Neuron (in vitro differentiated cells): ENCODE measurements around the gene COG7.
"Not testable (repeated sequence)": the region's sequence is repeated elsewhere in the genome, so short reads cannot be mapped to it uniquely, and the experiment has no call there.

Experiments
- H2AFZ ChIP-seq: one replicate; pipeline ENCODE4 v1.6.1; 2013; ENCODE audit warnings: low read depth, mild to moderate bottlenecking, inconsistent platforms, low read length, moderate library complexity
- H3K27me3 ChIP-seq: one replicate; pipeline ENCODE4 v1.6.1; 2013; ENCODE audit warnings: low read length; ENCODE audit not compliant: insufficient read depth
- H3K36me3 ChIP-seq: one replicate; pipeline ENCODE4 v1.6.1; 2013; ENCODE audit warnings: low read length; ENCODE audit not compliant: insufficient read depth
- H3K4me1 ChIP-seq: one replicate; pipeline ENCODE4 v1.6.1; 2013; ENCODE audit warnings: low read length; ENCODE audit not compliant: insufficient read depth
- H3K4me3 ChIP-seq: 2 replicates; pipeline ENCODE4 v1.5.1; 2013; ENCODE audit warnings: mild to moderate bottlenecking, low read length, moderate library complexity
- H3K9me3 ChIP-seq: one replicate; pipeline ENCODE4 v1.6.1; 2013; ENCODE audit warnings: low read length

COG7 gene

GRCh38 chr16:23369416-23369815 lies 83.6 kb downstream of the COG7 start:
- H3K4me3 ChIP-seq: no peak overlapping the region
- no peaks in the 10 kb centered on the region for H3K9me3 ChIP-seq
- H3K4me1 ChIP-seq: no peaks in the 10 kb centered on the region
- no peak overlapping the region for H2AFZ ChIP-seq
- no peaks in the 10 kb centered on the region for H3K36me3 ChIP-seq
- no peaks in the 10 kb centered on the region for H3K27me3 ChIP-seq

GRCh38 chr16:23368469-23368868 lies 84.5 kb downstream of the COG7 start:
- H3K36me3 ChIP-seq: no peaks in the 10 kb centered on the region
- no peak overlapping the region for H3K4me3 ChIP-seq
- H3K27me3 ChIP-seq: no peaks in the 10 kb centered on the region
- no peaks in the 10 kb centered on the region for H3K4me1 ChIP-seq
- no peaks in the 10 kb centered on the region for H3K9me3 ChIP-seq
- no peak overlapping the region for H2AFZ ChIP-seq

- Histone ChIP-seq H3K27me3 (no peaks in the 10 kb centered on the region), H3K9me3 (no peaks in the 10 kb centered on the region), H2AFZ (no peak overlapping the region), H3K4me3 (no peak overlapping the region), H3K4me1 (no peaks in the 10 kb centered on the region), H3K36me3 (no peaks in the 10 kb centered on the region)
These were observed 85.0 kb downstream of the COG7 start for GRCh38 chr16:23367988-23368387.

GRCh38 chr16:23367564-23367963 lies 85.4 kb downstream of the COG7 start:
- Histone ChIP-seq H3K4me1 (no peaks in the 10 kb centered on the region), H3K27me3 (no peaks in the 10 kb centered on the region), H3K4me3 (no peak overlapping the region), H2AFZ (no peak overlapping the region), H3K36me3 (no peaks in the 10 kb centered on the region), H3K9me3 (no peaks in the 10 kb centered on the region)

- H2AFZ ChIP-seq, H3K9me3 ChIP-seq, H3K27me3 ChIP-seq, H3K4me1 ChIP-seq, H3K36me3 ChIP-seq, H3K4me3 ChIP-seq: not testable (repeated sequence)
These were observed 86.6 kb downstream of the COG7 start for GRCh38 chr16:23366341-23366740.

- Histone ChIP-seq H3K36me3 (no peaks in the 10 kb centered on the region), H2AFZ (no peak overlapping the region), H3K27me3 (no peaks in the 10 kb centered on the region), H3K9me3 (no peaks in the 10 kb centered on the region), H3K4me3 (no peak overlapping the region), H3K4me1 (no peaks in the 10 kb centered on the region)
These were observed 87.3 kb downstream of the COG7 start for GRCh38 chr16:23365602-23366240.

- no peaks in the 10 kb centered on the region for H3K9me3 ChIP-seq
- no peaks in the 10 kb centered on the region for H3K4me1 ChIP-seq
These were observed 90.3 kb downstream of the COG7 start for GRCh38 chr16:23362460-23363317.

GRCh38 chr16:23359092-23359760 lies 93.8 kb downstream of the COG7 start:
- H3K36me3 ChIP-seq: no peaks in the 10 kb centered on the region
- H3K4me1 ChIP-seq: no peaks in the 10 kb centered on the region
- H3K9me3 ChIP-seq: no peaks in the 10 kb centered on the region
- H3K27me3 ChIP-seq: no peaks in the 10 kb centered on the region
- H3K4me3 ChIP-seq: no peak overlapping the region
- H2AFZ ChIP-seq: no peak overlapping the region

More at GRCh38 chr16:23362460-23363317, 90.3 kb downstream of the COG7 start:
- Histone ChIP-seq H3K27me3 (no peaks in the 10 kb centered on the region), H2AFZ (no peak overlapping the region), H3K36me3 (no peaks in the 10 kb centered on the region), H3K4me3 (no peak overlapping the region)

GRCh38 chr16:23357761-23358290 lies 95.2 kb downstream of the COG7 start:
- Histone ChIP-seq H3K4me3 (no peak overlapping the region), H3K27me3 (no peaks in the 10 kb centered on the region), H3K9me3 (no peaks in the 10 kb centered on the region), H2AFZ (no peak overlapping the region), H3K4me1 (no peaks in the 10 kb centered on the region), H3K36me3 (no peaks in the 10 kb centered on the region)

- no peaks in the 10 kb centered on the region for H3K4me1 ChIP-seq
- no peak overlapping the region for H2AFZ ChIP-seq
- no peaks in the 10 kb centered on the region for H3K36me3 ChIP-seq
- H3K4me3 ChIP-seq: no peak overlapping the region
- no peaks in the 10 kb centered on the region for H3K9me3 ChIP-seq
- H3K27me3 ChIP-seq: no peaks in the 10 kb centered on the region
These were observed 96.0 kb downstream of the COG7 start for GRCh38 chr16:23356941-23357340.

GRCh38 chr16:23355106-23355670 lies 97.8 kb downstream of the COG7 start:
- no peaks in the 10 kb centered on the region for H3K36me3 ChIP-seq

GRCh38 chr16:23354246-23354645 lies 98.7 kb downstream of the COG7 start:
- Histone ChIP-seq H3K9me3 (no peaks in the 10 kb centered on the region), H3K4me1 (no peaks in the 10 kb centered on the region)

More at GRCh38 chr16:23355106-23355670, 97.8 kb downstream of the COG7 start:
- no peak overlapping the region for H2AFZ ChIP-seq
- no peaks in the 10 kb centered on the region for H3K9me3 ChIP-seq
- no peaks in the 10 kb centered on the region for H3K4me1 ChIP-seq
- no peak overlapping the region for H3K4me3 ChIP-seq
- H3K27me3 ChIP-seq: no peaks in the 10 kb centered on the region

GRCh38 chr16:23353440-23353839 lies 99.5 kb downstream of the COG7 start:
- Histone ChIP-seq H2AFZ (no peak overlapping the region), H3K4me3 (no peak overlapping the region), H3K36me3 (no peaks in the 10 kb centered on the region), H3K27me3 (no peaks in the 10 kb centered on the region), H3K9me3 (no peaks in the 10 kb centered on the region), H3K4me1 (no peaks in the 10 kb centered on the region)

More at GRCh38 chr16:23354246-23354645, 98.7 kb downstream of the COG7 start:
- Histone ChIP-seq H3K4me3 (no peak overlapping the region), H2AFZ (no peak overlapping the region), H3K27me3 (no peaks in the 10 kb centered on the region), H3K36me3 (no peaks in the 10 kb centered on the region)
